ENCODE data around the gene TULP1.

TULP1 gene

GRCh38 chr6:35470663-35471120, 42.0 kb downstream of the TULP1 start:
- ATAC-seq (ENCODE audit: insufficient read depth, low read depth) (no peak), DNase-seq (no peak)
- TF ChIP-seq, protein P1, sequence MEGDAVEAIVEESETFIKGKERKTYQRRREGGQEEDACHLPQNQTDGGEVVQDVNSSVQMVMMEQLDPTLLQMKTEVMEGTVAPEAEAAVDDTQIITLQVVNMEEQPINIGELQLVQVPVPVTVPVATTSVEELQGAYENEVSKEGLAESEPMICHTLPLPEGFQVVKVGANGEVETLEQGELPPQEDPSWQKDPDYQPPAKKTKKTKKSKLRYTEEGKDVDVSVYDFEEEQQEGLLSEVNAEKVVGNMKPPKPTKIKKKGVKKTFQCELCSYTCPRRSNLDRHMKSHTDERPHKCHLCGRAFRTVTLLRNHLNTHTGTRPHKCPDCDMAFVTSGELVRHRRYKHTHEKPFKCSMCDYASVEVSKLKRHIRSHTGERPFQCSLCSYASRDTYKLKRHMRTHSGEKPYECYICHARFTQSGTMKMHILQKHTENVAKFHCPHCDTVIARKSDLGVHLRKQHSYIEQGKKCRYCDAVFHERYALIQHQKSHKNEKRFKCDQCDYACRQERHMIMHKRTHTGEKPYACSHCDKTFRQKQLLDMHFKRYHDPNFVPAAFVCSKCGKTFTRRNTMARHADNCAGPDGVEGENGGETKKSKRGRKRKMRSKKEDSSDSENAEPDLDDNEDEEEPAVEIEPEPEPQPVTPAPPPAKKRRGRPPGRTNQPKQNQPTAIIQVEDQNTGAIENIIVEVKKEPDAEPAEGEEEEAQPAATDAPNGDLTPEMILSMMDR (IDR thresholded peaks at IDR 0.05; ENCODE audit: borderline replicate concordance, extremely low read depth, low read length, poor library complexity, severe bottlenecking): no peak
- no peak for TF ChIP-seq EZH2 (IDR thresholded peaks at IDR 0.05; ENCODE audit: borderline replicate concordance, low read depth, low read length, severe bottlenecking)
- peak overlapping the region; percentile 85; the same call in 1 of the 2 replicates for H3K4me2 ChIP-seq (ENCODE audit: insufficient read depth, low read length)
- H3K27ac ChIP-seq (ENCODE audit: low read length): no peak overlapping the region
- peak overlapping the region in 1 of 2 experiments; percentile 67; a peak in 1 of 4 replicates for H3K4me3 ChIP-seq (ENCODE audit: low read depth in 1 of 2, low read length in 2 of 2)
- H3K36me3 ChIP-seq (ENCODE audit: insufficient read depth, low read length): peaks cover 56% of the 10 kb centered on the region
- peaks cover 30% of the 10 kb centered on the region for H3K79me2 ChIP-seq (ENCODE audit: insufficient read depth, low read length)
- no peaks in the 10 kb centered on the region for H3K9me3 ChIP-seq (ENCODE audit: insufficient read depth, low read length, severe bottlenecking)
- H4K20me1 ChIP-seq (ENCODE audit: insufficient read depth, low read length): peaks cover 49% of the 10 kb centered on the region
- H3K27me3 ChIP-seq (ENCODE audit: insufficient read depth, low read length, poor library complexity): no peaks in the 10 kb centered on the region
- no peak overlapping the region for H2AFZ ChIP-seq (ENCODE audit: low read depth, low read length)
- no peak overlapping the region for H3K9ac ChIP-seq (ENCODE audit: low read depth, low read length)
- H3K4me1 ChIP-seq (ENCODE audit: insufficient read depth, low read length): peaks cover 32% of the 10 kb centered on the region

- peaks cover 30% of the 10 kb centered on the region for H3K79me2 ChIP-seq (ENCODE audit: insufficient read depth, low read length)
- no peak for DNase-seq
- H3K27me3 ChIP-seq (ENCODE audit: insufficient read depth, low read length, poor library complexity): no peaks in the 10 kb centered on the region
- peaks cover 56% of the 10 kb centered on the region for H3K36me3 ChIP-seq (ENCODE audit: insufficient read depth, low read length)
- H3K4me3 ChIP-seq (ENCODE audit: low read depth in 1 of 2, low read length in 2 of 2): peak overlapping the region; percentile 67 to 73; a peak in 3 of 4 replicates
- H3K27ac ChIP-seq (ENCODE audit: low read length): peak overlapping the region; percentile 87
- H3K9me3 ChIP-seq (ENCODE audit: insufficient read depth, low read length, severe bottlenecking): no peaks in the 10 kb centered on the region
- H3K4me2 ChIP-seq (ENCODE audit: insufficient read depth, low read length): peak overlapping the region; percentile 85
- H2AFZ ChIP-seq (ENCODE audit: low read depth, low read length): no peak overlapping the region
- no peak for TF ChIP-seq EZH2 (IDR thresholded peaks at IDR 0.05; ENCODE audit: borderline replicate concordance, low read depth, low read length, severe bottlenecking)
- TF ChIP-seq, protein P1 (IDR thresholded peaks at IDR 0.05; ENCODE audit: borderline replicate concordance, extremely low read depth, low read length, poor library complexity, severe bottlenecking): no peak
- peaks cover 46% of the 10 kb centered on the region for H4K20me1 ChIP-seq (ENCODE audit: insufficient read depth, low read length)
- H3K4me1 ChIP-seq (ENCODE audit: insufficient read depth, low read length): peaks cover 32% of the 10 kb centered on the region
- ATAC-seq (ENCODE audit: insufficient read depth, low read depth): no peak
- H3K9ac ChIP-seq (ENCODE audit: low read depth, low read length): peak overlapping the region; percentile 82
These were observed 42.7 kb downstream of the TULP1 start for GRCh38 chr6:35469751-35470662.

DNA sequence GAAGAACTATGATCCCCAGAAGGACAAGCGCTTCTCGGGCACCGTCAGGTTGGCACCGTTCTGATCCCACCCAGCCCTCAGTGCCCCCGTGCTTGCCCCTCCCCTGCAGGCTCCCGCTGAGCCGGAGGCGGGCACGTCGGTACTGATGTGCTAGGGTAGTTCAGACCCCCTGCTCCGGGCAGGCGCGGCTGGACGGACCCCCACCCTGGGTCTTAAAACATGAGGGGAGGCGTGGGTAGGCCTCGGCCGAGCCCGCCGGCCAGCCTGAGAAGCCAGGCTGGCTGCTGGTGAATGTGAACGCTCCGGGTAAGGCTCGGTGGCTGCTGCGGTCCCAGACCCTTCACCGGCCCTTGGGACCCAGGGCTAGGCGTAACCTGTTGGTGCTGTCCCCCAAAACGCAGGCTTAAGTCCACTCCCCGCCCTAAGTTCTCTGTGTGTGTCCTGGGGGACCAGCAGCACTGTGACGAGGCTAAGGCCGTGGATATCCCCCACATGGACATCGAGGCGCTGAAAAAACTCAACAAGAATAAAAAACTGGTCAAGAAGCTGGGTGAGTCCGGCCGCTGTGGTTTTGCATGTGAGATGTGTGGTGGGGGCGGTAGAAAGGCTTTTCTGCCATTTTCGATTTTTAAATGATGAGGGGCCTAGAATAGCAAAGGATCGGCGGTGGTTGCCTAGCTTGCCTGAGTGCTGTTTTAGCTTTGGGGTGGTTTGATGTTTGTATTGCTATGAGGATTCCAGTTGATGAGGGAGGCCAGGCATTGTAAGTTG, 43.5 kb downstream of the TULP1 start:
- TF ChIP-seq, protein P1 (IDR thresholded peaks at IDR 0.05; ENCODE audit: borderline replicate concordance, extremely low read depth, low read length, poor library complexity, severe bottlenecking): no peak
- TF ChIP-seq EZH2 (IDR thresholded peaks at IDR 0.05; ENCODE audit: borderline replicate concordance, low read depth, low read length, severe bottlenecking): no peak
- Histone ChIP-seq H3K27me3 (ENCODE audit: insufficient read depth, low read length, poor library complexity) (no peaks in the 10 kb centered on the region), H3K9me3 (ENCODE audit: insufficient read depth, low read length, severe bottlenecking) (no peaks in the 10 kb centered on the region), H3K27ac (ENCODE audit: low read length) (peak overlapping the region; percentile 87), H2AFZ (ENCODE audit: low read depth, low read length) (peak overlapping the region; percentile 71; the same call in 1 of the 2 replicates), H3K36me3 (ENCODE audit: insufficient read depth, low read length) (peaks cover 56% of the 10 kb centered on the region), H3K79me2 (ENCODE audit: insufficient read depth, low read length) (peaks cover 30% of the 10 kb centered on the region), H3K9ac (ENCODE audit: low read depth, low read length) (peak overlapping the region; percentile 82), H3K4me2 (ENCODE audit: insufficient read depth, low read length) (peak overlapping the region; percentile 85), H4K20me1 (ENCODE audit: insufficient read depth, low read length) (peaks cover 46% of the 10 kb centered on the region), H3K4me3 (ENCODE audit: low read depth in 1 of 2, low read length in 2 of 2) (peak overlapping the region; percentile 67 to 73; a peak in 3 of 4 replicates), H3K4me1 (ENCODE audit: insufficient read depth, low read length) (peaks cover 32% of the 10 kb centered on the region)
- no peak for DNase-seq
- ATAC-seq (ENCODE audit: insufficient read depth, low read depth): peak; percentile 30

All from DND-41 (cell line).